HTERT RPE-1 (cell line): Measurements from ENCODE around the gene URB2.

ENCODE experiments used
- in situ Hi-C: fragments of 300-500 bp; cut with MboI; formaldehyde crosslinking; loops from 4 replicates; pipeline ENCODE4 v1.14.3; 2020; ENCODE audit warnings: low sequenced_read_pairs

Gene URB2

GRCh38 chr1:229643996-229644745 is 18.1 kb downstream of the URB2 start:
- in situ Hi-C loops: no loop called here

GRCh38 chr1:229645324-229645993 is 19.4 kb downstream of the URB2 start:
- in situ Hi-C loops: no loop called here

- in situ Hi-C loops: no loop called here
Measured at GRCh38 chr1:229648406-229648805, 22.4 kb downstream of the URB2 start.

- in situ Hi-C loops: no loop called here
Measured at GRCh38 chr1:229650045-229650444, 24.0 kb downstream of the URB2 start.

GRCh38 chr1:229651546-229651945 is 25.5 kb downstream of the URB2 start:
- in situ Hi-C loops: no loop called here

GRCh38 chr1:229653420-229653819 is 27.4 kb downstream of the URB2 start:
- in situ Hi-C loops: no loop called here

GRCh38 chr1:229655781-229656180 is 29.7 kb downstream of the URB2 start:
- in situ Hi-C loops: no loop called here

- in situ Hi-C loops: no loop called here
Measured at GRCh38 chr1:229657993-229658755, 32.1 kb downstream of the URB2 start.

- in situ Hi-C loops: no loop called here
Measured at GRCh38 chr1:229661022-229661877, 35.2 kb downstream of the URB2 start.

GRCh38 chr1:229661897-229662296 is 35.9 kb downstream of the URB2 start:
- in situ Hi-C loops: no loop called here

- in situ Hi-C loops: no loop called here
Measured at GRCh38 chr1:229664133-229664689, 38.2 kb downstream of the URB2 start.

- in situ Hi-C loops: no loop called here
Measured at GRCh38 chr1:229665912-229666558, 40.0 kb downstream of the URB2 start.

GRCh38 chr1:229666585-229666984 is 40.5 kb downstream of the URB2 start:
- in situ Hi-C loops: no loop called here

- in situ Hi-C loops: no loop called here
Measured at GRCh38 chr1:229669333-229669732, 43.3 kb downstream of the URB2 start.

- in situ Hi-C loops: no loop called here
Measured at GRCh38 chr1:229671310-229671709, 45.3 kb downstream of the URB2 start.

GRCh38 chr1:229672246-229672645 is 46.2 kb downstream of the URB2 start:
- in situ Hi-C loops: no loop called here

- in situ Hi-C loops: no loop called here
Measured at GRCh38 chr1:229674042-229674441, 48.0 kb downstream of the URB2 start.

GRCh38 chr1:229675396-229675795 is 49.3 kb downstream of the URB2 start:
- in situ Hi-C loops: no loop called here

- in situ Hi-C loops: no loop called here
Measured at GRCh38 chr1:229685149-229685548, 59.1 kb downstream of the URB2 start.

GRCh38 chr1:229689273-229689672 is 63.2 kb downstream of the URB2 start:
- in situ Hi-C loops: no loop called here
